Activated CD8-positive, alpha-beta memory T cell treated with anti-CD3 and anti-CD28 coated beads for 48 hours (primary cell): ENCODE measurements around the gene ATP2C1.

Experiments
- DNase-seq, 3 experiments: peaks; one replicate each; pipeline ENCODE4 v3.0.0-alpha.2; 2020; ENCODE audit warnings: low read depth in 2 of 3, low spot score in 2 of 3

ATP2C1 gene

DNA sequence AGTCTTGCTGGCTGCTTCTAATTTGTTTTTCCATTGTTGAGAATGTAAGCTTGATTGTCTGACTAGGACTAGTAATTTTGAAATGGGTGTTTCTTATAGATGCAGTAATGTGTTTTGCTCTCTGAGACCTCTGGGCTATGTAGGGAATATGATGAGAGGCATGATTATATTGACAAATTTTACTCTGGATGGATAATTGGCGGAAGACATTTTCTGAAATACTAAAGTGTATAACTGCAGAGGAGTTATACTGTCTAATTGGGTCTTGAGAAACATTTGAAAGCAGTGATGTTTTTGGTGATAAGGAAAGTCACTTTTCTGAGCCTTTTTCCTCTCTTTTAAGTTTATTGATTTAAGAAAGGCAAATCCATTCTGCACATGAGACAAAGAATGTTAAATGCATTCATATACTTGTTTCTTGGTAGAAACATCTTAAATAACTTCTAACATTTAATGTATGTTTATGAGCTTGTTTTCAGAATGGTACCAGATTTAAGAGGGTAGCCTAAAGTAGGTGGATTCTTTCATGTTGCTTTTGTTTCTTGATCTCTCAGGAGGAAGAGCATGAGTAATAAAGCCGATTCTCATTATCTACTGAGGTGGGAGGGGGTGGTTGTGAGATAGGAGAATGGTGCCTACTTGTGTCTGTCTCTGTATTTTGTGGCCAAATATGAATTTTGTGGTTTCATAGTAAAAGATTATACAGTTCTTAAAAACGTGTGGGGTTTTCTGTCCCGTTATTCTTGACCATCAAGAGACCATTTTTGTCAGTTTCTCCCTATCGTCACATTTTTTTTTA lies 2.0 kb downstream of the ATP2C1 start:
- no peak for DNase-seq

DNA sequence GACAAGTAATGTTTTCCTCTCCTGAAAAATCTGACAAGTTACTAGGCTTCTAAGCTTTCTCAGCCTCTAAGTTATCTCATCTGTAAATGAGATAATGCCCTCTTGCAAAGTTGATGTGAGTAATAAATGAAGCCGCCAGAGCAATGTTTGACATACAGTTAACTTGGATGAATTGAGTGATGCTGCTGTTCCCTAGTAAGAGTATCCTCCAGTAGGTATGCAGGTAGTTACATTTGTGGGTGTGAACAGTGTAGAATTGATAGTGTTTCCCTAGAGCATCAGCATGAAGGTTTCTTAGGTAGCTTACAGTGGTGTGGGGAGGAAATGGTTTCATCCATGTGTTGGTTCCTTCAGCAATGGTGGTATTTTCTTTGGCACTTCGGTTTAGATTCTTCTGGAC lies 3.4 kb downstream of the ATP2C1 start:
- no peak for DNase-seq

DNA sequence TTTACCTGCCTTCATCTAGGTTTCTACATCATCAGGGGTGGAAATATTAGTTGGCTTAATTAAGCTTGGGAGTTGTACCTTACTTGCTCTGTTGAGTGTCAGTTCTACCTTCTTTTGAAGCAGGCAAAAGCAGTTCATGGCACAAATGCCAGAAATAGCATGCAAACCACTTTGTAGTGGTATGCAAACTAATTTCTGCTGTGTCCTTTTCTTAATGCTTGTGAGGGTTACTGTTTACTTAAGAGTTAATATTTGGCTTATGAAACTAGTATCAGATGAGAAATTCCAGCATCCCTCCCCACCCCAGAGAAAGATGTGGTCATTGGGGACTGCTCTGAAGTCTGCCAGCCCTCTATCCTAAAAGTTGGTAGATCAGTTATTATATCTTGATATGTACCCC lies 7.1 kb downstream of the ATP2C1 start:
- DNase-seq = no peak

DNA sequence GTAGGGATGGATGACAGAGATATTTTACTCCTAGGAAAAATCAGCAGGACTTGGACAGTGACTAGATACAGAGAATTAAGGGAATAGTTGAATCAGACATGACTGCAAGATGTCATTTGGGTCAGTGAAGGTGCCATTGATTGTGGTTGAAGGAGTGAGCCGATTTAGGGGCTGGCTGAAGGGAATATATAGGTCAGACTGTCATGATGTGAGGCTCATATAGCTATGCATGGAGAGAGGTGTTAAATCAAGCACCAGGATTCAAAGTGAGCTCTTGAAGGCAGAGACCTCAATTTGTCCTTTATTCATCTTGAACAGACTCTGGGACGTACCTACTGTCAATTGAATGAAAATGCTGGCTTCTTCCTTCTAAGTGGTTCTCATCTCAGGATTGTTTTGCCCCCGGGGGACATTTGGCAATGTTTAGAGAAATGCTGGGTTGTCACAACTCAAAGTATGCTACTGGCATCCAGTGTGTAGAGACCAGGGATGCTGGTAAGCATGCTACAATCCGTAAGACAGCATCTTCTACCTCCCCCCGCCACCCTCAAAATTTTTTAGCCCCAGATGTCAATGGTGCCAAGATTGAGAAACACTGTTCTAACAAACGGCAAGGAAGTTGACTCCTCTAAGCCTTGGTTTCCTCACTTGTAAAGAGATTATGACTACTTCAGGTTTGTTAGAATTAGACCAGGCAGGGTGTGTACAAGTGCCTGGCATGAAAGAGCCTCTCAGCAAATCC lies 7.8 kb downstream of the ATP2C1 start:
- no peak for DNase-seq

DNA sequence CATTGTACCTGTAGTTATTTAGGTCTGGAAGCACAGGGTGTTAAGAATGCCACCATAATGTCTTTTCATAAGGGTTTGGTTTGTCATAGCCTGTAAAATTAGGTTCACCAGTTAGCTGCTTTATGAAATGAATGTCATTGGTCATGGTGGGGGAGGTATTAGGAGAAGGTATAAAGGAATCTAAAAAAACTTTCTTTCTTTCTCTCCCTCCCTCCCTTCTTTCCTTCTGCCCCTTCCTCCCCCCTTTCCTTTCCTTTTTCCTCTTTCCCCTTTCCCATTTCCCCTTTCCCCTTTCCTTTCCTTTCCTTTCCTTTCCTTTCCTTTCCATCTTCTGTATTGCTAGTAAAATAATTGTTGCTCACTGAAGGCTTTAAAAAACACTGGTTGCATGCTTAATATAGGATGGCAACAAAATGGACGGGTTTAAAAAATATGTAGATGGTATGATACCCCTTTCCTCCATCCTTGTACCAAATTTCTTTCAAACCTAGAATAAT lies 9.6 kb downstream of the ATP2C1 start:
- DNase-seq = no peak

DNA sequence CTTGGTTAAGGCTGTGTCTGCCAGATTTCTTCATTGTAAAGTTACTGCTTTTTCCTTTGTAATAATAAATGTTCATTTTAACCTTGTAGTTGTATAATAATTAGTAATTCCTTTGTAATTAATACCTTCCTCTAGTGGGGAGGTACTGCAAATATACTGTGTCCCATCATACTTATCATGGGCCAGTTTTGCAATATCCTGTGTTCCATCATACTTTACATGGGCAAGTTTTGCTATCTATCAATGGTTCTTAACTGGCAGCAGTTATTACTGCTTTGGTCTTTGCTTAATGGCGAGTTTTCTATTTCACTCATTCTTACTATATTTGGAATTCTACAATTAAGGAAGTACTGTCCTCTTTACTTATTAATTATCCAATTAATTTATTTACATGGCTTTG lies 10.6 kb downstream of the ATP2C1 start:
- DNase-seq = no peak

DNA sequence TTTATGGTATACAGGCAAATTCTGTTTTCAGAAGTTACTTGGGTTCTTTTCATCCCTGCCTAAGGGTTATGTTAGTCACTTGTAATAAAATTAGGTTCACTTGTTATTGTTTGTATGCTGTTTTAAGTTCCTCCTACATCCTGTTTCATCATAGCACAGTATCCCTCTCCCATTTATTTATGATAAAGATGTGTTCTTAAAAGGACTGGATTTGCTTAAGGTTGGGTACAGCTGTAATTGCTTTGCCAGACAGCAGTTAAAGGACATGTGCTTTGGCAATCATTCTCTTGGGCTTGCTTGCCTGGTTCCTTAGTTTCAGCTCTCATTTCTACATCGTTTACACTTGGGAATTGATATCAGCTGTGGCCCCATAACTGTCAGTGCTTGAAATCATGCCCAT lies 11.7 kb downstream of the ATP2C1 start:
- DNase-seq = no peak

DNA sequence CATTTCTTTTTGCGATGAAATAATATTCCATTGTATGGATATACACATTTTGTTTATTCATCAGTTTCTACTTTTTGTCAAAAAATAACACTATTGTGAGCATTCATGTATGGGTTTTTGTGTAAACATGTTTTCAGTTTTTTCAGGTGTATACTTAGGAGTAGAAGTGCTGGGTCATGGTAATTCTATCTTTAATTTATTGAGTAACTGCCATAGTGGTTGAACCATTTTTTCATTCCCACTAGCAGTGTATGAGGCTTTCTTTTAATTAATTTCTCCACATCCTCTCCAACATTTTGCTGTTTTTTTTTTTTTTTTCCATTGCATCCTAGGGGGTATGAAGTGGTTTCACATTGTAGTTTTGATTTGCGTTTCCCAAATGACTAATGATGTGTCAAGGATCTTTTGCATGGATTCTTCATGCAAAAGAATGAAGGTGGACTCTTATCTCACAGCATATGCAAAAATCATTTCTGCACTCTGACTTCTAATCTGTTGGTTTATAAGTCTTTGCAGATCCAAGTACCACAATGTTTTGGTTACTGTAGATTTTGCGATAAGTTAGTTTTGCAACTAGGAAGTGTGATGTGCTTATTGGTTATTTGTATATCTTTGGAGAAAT lies 12.6 kb downstream of the ATP2C1 start:
- no peak for DNase-seq

DNA sequence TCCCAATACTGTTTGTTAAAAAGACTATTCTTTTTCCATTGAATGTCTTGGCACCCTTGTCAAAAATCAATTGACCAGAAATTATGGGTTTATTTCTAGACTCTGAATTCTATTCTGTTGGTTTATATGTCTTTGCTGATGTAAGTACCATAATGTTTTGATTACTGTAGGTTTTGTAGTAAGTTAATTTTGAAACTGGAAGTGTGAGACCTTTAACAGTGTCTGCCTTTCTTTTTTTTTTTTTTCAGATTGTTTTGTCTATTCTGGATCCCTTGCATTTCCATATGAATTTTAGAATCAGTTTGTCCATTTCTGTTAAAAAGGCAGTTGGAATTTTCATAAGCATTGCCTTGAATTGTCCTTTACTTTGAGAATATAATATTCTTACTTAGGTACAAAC lies 13.6 kb downstream of the ATP2C1 start:
- DNase-seq = no peak

DNA sequence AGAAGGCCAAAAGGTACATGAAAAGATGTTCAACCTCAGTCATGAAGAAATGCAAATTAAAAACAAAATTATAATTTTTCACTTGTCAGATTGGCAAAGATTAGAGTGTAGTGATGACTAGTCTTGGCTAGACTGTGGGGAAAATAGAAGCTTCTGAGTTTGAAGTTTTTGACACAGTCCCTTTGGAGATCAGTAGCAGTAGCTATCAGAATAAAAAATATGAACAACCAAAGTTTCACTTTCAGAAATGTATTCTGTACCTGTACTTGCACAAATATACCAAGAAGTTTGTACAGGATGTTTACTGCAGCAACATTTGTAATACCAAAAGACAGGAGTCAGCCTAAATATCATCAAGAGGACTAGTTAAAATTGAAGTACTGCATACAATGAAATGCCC lies 14.1 kb downstream of the ATP2C1 start:
- DNase-seq = no peak

DNA sequence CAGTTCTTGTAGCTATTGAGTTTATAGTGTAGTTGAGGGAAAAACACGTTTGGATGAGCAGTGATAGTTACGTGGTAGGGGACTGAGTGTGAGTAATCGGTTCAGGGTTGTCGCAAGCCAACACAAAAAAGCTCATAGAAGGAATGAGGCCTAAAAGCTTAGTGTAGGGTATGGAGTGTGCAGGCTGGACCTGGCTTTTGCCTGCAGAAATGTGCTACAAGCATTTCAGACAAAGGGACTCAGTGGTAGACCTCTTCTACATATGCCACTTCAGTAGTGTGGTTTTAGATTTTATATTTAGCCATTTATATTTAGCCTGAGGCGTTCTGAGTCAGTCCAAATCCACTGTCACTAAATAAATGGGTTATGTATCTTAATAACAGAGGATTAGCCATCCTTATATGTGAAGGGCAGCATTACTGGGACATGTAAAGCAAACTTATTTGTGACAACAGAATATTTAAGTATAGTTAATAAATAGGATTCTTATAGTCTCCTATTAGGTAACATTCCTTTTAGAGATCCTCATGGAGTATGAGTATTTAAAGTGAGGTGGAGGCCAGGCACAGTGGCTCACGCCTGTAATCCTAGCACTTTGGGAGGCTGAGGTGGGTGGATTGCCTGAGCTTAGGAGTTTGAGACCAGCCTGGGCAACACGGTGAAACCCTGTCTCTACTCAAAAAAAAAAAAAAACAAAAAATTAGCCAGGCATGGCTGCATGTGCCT lies 21.8 kb downstream of the ATP2C1 start:
- no peak for DNase-seq

DNA sequence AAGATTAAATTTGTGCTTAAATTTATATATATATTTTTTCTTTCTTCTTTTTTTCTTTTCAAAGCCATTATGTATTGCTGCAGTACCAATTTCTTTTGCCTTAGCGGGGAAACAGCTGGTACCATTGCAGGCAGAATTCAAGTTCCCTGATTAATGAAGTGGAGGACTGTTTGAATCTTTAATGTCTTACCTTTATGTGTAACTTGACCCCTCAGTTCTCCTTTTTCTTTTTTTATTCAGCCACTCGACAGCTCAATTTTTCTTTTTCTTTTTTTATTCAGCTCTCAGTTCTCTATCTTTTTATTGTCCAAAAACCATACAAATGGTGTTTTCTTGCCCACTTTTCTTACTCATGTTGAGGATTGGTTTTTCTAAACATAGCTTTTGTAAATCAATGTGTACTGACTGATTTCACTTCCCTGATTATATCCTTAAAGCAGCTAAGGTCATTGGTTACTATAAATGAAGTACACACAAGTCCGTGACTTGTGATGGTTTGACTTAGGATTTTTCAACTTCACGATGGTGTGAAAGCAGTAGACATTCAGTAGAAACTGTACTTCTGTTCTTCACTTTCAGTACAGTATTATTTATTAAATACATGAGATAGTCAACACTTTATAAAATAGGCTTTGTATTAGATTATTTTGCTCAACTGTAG lies 22.8 kb downstream of the ATP2C1 start:
- no peak for DNase-seq

DNA sequence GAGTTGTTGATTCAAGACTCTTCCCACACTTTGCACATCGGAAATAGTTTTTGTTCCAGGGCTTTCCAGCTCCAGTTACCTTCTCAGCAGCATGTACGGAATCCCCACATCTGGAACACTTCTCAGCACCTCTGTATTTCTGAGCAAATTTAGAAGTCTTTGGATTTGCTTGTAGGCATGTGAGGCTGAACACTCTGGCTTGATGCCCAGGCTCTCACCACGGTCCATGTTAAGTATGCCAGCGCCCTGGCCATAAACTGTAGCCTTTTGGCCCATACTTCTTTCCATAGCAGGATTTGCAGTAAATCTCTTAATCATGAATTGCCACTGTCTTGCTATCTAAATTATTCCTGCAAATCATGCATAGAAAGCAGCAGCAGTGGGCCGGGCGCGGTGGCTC lies 24.4 kb downstream of the ATP2C1 start:
- DNase-seq = no peak

DNA sequence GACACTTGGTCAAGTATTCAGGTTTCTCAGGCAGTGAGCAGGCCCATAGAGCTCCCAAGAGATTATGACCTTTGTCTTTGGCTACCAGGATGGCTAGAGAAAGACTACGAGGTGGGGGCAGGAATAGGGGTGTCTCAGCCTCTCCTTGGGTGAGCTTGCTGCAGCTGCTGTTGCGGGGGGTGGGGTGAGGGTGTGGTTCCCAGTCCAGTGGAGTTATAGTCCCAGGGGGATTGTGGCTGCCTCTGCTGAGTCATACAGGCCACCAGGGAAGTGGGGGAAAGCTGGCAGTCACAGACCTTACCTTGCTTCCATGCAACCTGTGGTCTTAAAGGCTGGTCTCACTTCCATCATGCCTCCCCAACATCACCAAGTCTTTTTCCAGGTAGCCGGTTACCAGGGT lies 31.7 kb downstream of the ATP2C1 start:
- no peak for DNase-seq

DNA sequence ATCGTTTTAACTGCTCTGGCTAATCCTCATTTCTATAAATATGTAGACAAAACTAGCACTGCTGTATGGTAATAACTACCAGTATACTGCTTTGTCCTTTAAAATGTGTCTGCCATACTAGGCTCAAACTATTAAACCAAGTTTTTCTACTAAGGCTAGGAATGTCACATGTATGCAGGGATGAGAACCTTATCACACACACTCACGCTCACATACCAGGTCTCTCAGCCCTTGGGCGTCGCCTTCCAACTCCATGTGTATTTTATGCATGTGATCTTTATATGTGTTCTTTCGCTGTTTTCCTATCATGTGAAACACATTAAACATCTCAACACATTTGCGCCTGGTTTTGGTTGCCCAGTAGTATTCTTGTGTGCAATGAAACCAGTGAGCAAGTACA lies 32.6 kb downstream of the ATP2C1 start:
- no peak for DNase-seq

DNA sequence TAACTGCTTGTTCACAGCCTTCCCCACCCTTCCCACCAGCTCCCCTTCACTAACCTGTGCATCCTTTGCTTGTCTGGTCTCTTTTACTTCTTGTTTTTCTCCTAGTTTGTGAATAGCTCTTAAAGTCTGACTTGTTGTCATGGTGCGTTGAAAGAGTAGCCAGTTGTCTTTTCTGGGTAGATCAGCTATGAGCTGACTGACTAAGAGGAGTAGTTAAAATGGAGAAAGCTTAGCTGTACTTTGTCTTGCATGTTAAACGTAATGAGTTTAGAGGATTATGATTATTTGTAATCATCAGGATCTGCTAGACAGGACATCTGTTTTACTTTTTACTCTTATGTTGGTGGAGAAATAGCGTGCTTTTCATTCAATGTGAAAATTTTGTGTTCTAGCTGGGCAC lies 35.9 kb downstream of the ATP2C1 start:
- no peak for DNase-seq

DNA sequence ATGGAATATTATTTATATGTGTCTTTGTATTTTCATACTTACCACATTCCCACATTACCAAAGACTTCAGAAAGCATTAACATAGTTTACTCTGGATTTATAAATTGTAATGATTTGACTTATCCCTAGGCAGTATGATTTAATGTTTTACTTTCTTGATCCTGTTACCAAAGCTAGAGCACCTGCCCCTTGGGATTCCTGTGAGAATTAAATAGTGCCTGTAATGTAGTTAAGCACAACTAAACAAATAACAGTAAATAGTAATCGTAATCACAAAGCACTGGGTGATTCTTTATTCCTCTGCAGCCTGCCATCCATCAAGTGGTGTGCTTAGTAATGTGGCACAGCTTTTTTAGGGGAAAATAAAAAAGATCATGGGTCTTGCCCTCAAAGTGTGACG lies 39.1 kb downstream of the ATP2C1 start:
- no peak for DNase-seq

DNA sequence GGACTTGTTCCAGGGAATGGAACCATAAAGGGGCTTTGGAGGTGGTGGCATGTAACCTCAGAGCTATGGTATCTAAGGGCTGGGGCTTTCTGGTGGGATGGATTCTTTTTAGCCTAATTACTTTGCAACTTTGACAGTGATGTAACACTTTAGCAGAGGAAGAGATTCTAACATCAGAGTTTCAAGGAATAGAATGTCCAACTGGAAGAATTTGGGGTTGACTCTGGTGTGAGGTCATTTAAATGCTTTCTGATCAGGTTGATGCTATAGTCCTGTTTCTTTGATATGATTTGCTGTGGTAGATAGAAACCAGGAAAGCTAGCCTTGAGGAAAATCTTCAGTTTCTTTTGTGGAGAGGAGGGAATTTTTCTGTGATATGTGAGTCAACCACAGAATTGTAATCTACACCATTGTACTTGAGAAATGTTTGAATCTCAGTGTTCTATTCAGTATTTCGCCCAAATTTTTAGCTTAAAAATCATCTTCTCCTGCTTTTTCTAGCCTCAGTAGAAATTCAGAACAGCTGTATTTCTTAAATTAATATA lies 40.0 kb downstream of the ATP2C1 start:
- no peak for DNase-seq

DNA sequence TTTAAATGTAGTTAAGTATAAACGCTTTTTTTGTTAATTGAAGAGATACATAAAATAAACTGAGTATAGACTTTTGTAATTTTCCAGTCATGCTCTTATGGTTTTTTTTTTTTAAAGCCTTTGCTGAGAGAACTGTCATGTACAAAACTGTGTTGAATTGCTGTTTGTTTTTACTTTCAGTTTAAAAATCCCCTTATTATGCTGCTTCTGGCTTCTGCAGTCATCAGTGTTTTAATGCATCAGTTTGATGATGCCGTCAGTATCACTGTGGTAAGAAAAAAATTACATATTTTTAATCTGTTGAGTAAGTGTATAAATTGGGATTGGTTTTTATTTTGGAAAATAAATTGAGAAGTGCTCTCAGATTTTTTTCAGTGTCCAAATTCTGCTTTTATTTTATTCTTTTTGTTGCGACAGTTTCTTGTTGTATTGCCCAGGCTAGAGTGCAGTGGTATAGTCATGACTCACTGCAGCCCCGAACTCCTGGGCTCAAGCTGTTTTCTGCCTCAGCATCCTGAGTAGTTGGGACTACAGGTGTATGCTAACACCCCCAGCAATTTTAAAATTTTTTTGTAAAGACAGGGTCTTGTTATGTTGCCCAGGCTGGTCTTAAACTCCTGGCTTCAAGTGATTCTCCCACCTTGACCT lies 40.7 kb downstream of the ATP2C1 start:
- no peak for DNase-seq
